ENCODE results near the gene ARMCX2.
A peak's percentile ranks its signal among the peaks of the same experiment; 100 is the strongest.
"Not testable (repeated sequence)": the region's sequence is repeated elsewhere in the genome, so short reads cannot be mapped to it uniquely, and the experiment has no call there.

Gene ARMCX2

GRCh38 chrX:101659601-101660063, at the start of gene ARMCX2:
ARMCX2 (minus strand) TSS chrX:101659850; CDS start chrX:101657588, 2,262 bp downstream.
- peak; percentile 77 for DNase-seq

GRCh38 chrX:101709384-101709783, 49.7 kb upstream of the ARMCX2 start:
- no peak for DNase-seq

DNA sequence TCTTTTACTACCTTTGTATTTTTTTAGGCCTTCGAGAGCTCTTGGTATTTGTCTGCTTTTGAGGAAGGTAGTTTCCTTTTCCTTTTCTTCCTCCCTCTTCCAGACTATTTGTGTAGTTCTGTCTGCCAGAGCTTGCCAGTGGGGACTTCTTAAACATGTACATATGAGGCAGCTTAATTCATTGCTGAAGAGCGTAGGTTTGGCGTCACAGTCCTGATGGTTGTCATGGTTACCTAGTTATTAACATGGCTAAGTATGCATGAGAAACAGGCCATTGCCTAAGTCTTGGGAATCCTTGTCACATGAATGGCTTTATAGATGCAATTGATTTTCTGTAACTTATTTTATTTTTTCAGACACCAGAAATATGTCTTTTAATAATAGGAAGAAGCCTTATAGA, 48.5 kb upstream of the ARMCX2 start:
- DNase-seq: peak; percentile 26

DNA sequence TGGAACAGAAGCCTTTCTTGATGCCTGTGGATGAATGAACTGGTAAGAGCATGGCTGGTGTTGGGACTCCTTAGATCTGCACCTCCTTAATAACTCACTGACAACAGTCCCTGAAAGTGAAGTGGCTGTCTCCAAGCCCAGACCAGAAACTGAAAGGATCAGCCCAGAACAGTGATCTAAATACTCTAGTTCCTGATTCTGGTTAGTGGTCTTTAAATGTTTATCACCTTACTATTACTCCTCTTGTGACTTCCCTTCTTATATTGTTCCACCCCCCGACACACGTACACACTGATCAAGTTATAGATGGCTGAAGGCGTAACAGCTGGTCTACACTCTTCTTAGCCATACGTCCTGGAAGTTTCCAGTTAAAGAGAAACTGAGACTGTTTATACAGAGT, 33.8 kb upstream of the ARMCX2 start:
- no peak for DNase-seq

GRCh38 chrX:101691835-101692234, 32.2 kb upstream of the ARMCX2 start:
- DNase-seq: no peak

DNA sequence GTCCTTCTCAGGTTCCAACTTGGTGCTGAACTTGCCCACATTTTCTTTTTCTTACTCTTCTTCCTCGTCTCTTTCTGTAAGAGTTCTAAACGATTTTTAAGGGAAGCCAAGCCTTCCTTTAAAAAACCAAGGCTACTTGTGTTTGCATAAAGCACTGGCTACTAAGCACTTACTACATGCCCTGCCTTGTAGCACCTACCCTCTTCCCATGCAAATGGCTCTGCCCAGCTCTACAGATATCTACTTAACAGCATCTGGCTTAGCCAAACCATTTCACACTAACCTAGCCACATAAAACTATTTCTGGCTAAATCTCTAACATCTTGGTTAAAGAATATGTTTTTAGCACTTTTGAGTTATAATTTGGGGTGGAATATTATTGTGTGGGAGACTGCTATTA, 26.9 kb upstream of the ARMCX2 start:
- no peak for DNase-seq

- DNase-seq: no peak
These were observed 26.3 kb upstream of the ARMCX2 start for GRCh38 chrX:101685923-101686322.

GRCh38 chrX:101682723-101683122, 23.1 kb upstream of the ARMCX2 start:
- DNase-seq: no peak

GRCh38 chrX:101677028-101677427, 17.4 kb upstream of the ARMCX2 start:
- DNase-seq: no peak

DNA sequence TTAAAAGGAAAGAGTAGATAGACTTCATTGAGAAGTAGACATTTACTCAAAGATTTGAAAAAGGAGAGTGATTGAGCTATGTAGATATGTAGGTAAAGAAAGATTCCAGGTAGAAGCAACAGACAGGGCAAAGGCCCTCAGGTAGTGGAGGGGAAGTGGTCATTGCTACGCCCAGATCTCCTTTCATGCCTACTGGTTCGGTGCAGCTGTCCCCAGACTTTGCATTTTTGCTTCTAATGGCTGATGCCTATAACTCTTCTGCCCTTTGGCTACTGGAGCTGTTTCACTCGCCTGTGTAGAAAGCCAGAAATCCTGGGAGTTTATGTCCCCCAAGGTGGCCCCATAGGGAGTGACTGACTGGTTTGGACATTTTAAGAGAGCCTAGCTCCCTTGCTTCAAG, 16.9 kb upstream of the ARMCX2 start:
- DNase-seq: no peak

GRCh38 chrX:101668143-101668542, 8.5 kb upstream of the ARMCX2 start:
- no peak for DNase-seq

DNA sequence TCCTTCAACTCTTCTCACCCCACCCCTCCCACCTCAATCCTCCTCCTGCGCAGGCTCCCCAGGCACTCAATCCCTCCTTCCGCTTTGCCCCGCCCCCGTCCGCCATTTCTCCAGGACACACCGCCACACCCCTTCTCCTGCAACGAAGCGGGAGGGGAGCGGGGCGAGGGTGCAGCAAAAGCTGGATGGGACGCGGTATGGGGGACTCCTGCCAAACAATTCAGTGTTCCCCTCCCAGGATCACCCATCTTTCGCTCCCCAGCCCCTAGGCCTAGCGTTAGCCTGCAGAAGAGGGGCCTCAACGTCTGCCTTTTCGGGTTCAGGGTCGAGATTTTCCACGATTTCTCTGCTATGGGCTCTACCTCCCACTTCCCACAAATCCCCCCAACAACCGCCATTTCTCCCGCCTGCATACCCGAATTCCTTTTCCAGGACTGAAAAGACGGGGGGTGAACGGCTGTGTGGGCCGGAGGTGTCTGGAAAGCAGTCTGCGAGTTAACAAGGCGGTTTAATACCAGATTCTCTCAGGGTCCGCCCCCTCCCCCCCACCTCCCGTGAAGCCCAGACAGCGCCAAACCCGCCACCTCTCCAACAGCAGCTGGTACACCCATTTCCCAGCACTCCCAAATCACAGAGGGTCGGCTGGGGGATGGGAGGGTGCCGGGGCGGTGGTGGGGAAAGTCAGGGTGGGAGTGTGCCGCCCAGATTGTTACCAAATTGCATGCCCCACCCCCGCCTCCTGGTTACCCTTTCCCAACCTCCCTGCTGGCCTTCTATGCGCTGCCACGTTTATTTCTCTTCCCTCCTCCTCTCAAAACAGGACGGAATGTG, 774 bp downstream of the ARMCX2 start:
- peak; percentile 80 for DNase-seq

DNA sequence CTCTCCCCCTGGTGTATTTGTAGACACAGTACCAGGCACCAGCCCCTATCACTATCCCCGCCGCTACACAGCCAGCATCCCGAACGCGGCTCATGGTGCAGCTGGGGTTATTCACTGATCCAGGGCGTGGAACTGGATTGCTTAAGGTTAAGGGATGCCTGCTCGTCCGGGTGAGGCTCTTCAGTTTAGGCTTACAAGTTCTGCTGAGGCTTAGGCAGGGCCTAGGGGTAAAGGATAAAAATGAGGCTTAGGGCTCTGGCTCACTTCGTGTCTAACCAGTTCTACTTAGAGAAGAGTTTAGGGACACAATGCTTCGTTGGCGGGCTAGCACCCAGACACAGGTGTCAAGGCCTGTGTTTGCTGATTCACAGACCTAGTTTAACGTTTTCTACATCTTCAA, 2.2 kb downstream of the ARMCX2 start:
- DNase-seq: no peak

DNA sequence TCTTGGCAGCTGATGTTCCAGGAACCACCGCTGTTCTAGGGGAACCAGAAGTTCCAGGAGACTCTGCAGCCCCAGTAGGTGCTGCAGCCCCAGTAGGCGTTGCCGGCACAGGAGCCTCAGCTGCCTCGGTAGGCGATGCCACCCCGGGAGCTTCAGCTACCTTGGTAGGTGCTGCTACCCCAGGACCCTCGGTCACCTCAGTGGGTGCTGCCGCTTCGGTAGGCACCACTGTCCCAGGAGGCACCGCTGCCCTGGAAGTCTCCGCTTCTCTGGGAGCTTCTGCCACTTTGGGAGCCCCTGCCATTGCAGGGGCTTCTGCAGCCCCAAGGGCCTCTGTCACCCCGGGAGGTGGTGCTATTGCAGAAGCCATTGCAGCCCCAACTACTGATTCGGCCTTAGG, 2.8 kb downstream of the ARMCX2 start:
- no peak for DNase-seq

GRCh38 chrX:101655534-101655933, 4.1 kb downstream of the ARMCX2 start:
- no peak for DNase-seq

GRCh38 chrX:101647716-101648115, 11.9 kb downstream of the ARMCX2 start:
- DNase-seq: not testable (repeated sequence)

DNA sequence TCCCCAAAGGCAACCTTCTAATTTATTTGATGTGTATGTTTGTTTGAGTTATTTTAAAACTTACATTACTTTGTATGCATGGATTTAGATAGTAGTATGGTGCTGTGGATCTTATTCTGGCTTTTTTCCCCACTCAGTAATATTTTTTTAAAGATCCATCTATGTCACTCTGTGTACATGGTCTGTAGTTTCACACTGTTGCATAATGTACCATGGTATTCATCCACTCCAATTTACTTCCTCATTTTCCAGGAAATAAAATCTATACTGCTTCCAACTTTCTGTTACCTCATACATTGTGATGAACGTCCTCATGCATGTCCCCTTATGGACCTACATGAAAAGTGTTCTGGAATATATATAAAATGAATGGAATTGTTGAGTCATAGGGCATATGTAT, 17.6 kb downstream of the ARMCX2 start:
- no peak for DNase-seq

GRCh38 chrX:101639583-101639982, 20.1 kb downstream of the ARMCX2 start:
- DNase-seq: no peak

GRCh38 chrX:101619364-101619763, 40.3 kb downstream of the ARMCX2 start:
- peak; percentile 24 for DNase-seq

- DNase-seq: peak; percentile 88
These were observed 42.1 kb downstream of the ARMCX2 start, which contains the start of gene ARMCX6 for GRCh38 chrX:101617211-101618191. ARMCX6 (minus strand) TSS chrX:101618000; CDS start chrX:101616620, 1,380 bp downstream.

GRCh38 chrX:101605728-101606127, 53.9 kb downstream of the ARMCX2 start:
- no peak for DNase-seq
